GM18498 (cell line): ENCODE results near the gene LCP2.
A peak's percentile ranks its signal among the peaks of the same experiment; 100 is the strongest.
"Not testable (repeated sequence)": the region's sequence is repeated elsewhere in the genome, so short reads cannot be mapped to it uniquely, and the experiment has no call there.

Experiments
- ATAC-seq: cut with Tn5 transposase; IDR thresholded peaks from one replicate; pipeline ENCODE4 v1.9.1; 2021; ENCODE audit warnings: mild to moderate bottlenecking, moderate library complexity; ENCODE audit not compliant: unreplicated experiment

LCP2 gene

DNA sequence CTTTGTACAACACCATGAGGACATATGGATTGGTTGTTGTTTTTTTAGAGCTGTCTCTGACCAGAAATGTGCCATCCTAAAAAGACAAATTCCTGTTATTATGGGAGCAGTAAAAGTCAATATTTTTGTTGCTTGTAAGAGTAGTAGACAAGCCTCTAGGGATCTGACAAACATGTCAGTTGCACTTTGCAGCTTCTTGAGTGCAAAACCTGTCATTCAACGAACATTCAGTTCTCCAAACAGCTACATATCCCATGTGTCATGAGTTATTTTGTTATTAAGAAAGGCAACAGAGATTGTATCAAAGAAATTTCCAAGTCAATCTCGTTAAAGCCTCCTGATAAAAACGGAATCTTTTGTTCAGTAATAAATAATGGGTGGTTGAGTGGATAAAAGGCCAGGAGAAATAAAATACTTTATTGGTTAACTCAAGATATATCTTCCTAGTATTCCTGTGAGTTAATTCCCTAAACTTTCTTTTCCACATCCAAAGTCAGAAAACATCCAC lies 46.7 kb downstream of the LCP2 start:
- no peak for ATAC-seq

DNA sequence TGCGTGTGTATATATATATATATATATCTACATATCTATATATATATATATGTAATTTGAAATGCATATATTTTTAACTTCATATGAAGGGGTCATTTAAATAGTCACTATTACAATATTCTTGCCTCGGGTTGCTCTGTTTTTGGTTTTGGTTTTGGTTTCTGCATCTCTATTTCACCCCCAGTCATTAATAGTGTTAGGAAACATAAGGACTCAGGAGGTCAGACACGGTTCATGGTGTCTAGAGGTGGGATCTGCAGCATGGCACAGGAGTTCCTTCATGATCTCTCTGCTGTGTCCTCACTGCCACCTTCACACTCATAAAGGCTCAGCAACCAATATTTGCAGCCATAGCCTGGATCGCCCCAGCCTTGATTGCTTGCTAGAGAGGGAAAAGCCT lies 48.2 kb downstream of the LCP2 start:
- ATAC-seq = no peak

DNA sequence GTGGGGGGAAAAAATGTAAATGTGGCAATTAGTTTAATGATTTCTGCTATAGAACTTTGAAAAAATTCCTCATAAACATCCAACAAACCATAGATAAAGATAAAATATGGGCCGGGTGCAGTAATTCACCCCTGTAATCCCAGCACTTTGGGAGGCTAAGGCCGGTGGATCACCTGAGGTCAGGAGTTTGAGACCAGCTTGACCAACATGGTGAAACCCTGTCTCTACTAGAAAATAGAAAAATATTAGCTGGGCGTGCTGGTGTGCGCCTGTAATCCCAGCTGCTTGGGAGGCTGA lies 48.7 kb downstream of the LCP2 start:
- not testable (repeated sequence) for ATAC-seq

DNA sequence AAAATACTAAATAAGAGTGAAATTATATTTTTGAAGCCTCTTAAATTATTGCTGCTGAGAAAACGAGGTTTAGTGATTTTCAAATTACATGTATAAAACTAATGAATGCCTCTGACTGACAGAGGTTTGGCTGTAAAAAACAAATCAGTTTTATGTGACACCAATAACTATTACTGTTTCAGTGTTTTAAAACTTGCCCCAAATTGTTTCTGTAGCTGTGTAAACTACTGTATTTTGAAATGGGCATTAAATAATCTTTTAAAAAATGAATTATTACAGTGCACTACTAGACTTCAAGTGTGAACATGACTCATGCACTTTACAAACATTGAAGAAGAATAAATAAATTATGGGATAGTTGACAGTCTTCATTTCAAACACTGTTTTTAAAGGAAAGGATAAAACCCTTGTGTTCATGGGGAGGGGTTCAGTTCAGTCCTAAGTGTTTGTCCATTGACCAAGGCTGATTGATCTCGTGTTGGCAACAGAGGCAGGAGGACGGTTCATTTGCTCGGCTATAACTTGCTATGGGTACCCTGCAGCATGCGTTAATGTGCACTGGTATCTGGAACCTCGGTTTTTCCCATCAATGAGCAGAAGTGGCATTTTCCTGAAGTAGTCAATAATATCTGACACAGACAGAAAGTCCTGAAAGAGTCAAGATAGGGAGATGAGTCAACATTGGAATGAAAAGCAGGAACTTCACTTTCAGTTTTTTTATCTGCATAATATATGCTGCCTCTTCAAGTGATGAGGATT lies 49.2 kb downstream of the LCP2 start:
- ATAC-seq = no peak

DNA sequence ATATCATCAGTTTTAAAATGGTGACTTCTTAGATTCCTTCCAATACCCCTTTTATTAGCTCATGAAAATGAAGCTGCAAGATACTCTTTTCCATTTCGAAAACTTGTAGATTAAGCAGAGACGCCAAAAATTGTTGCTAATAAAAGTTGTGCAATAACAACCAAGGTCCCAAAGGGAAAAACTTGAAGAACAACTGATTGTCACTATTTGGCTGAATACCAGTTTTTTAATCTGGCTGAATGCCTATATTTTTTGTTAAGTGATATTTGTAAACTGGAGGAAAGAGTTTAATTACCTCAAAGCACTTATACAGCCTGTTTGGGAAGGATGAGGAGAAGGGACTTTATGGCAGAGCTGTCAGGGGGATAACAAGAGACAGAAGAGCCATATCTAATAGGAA lies 50.2 kb downstream of the LCP2 start:
- no peak for ATAC-seq

DNA sequence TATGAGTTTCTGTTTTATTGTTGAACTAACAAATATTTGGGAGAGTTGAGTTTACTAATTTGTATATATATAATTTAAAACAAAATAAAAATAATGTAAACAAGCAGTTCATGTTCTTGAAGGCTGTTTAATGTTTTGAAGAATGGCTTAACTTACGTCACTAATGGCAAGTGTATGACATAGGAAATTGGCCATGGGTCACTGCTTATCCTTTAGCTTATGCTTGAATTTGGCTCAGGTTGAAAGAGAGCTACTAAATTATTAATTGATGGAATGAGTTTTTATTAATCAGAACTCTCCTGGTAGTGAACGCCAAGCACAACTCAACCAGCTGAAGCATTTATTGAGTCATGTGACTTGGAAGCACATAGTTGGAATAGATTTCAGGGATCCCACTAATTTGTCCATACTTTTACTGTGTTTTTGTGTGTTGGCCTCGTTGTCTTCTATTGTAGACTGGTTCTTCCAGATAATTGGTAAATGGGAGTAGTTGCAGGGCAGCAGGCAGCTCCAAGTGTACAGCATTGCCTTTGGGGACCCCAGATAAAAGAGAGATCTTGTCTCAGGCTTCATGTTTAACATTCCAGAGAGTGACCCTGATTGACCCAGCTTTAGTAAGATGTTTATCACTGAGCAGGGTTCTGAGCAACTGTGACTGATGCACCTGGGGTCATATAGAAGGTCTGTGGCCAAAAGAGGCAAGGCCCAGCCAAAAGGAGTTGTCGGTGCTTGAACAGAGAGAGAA lies 51.3 kb downstream of the LCP2 start:
- ATAC-seq = no peak

DNA sequence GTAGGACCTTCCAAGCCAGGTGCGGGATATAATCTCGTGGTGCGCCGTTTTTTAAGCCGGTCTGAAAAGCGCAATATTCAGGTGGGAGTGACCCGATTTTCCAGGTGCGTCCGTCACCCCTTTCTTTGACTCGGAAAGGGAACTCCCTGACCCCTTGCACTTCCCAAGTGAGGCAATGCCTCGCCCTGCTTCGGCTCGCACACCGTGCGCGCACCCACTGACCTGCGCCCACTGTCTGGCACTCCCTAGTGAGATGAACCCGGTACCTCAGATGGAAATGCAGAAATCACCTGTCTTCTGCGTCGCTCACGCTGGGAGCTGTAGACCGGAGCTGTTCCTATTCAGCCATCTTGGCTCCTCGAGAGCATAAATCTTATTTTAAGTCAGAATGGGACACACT lies 52.1 kb downstream of the LCP2 start:
- not testable (repeated sequence) for ATAC-seq

DNA sequence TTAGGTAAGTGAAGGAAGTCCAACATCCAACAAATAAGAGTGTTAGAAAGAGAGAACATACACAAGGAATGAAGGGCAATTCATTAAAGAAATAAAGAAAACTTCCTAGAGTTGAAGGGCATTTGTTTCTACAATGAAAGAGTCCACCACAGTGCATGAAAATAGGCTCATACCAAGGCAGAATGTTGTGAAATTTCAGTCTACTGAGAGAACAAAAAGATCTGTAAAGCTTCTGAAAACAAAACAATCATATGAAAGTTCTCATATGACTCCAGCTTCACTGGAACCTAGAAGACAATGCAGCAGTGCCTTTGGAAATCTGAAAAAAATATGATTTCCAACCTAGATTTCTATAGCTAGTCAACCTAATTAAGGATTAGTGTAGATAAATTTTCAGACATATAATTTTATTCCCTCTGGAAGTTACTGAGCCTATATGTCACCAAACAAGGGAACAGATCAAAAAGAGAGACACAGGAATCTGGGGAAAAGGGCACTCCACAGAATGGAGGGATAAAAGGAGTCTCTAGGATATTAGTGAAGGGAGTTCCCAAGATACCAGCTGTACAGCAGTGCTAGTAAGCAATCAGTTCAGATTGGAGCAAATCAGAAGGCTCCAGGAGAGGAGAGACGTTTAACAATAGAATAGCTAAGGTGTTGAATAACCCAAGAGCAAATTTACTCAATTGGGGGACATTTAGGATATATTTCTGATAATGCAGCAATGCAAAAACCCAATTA lies 59.0 kb downstream of the LCP2 start:
- no peak for ATAC-seq

DNA sequence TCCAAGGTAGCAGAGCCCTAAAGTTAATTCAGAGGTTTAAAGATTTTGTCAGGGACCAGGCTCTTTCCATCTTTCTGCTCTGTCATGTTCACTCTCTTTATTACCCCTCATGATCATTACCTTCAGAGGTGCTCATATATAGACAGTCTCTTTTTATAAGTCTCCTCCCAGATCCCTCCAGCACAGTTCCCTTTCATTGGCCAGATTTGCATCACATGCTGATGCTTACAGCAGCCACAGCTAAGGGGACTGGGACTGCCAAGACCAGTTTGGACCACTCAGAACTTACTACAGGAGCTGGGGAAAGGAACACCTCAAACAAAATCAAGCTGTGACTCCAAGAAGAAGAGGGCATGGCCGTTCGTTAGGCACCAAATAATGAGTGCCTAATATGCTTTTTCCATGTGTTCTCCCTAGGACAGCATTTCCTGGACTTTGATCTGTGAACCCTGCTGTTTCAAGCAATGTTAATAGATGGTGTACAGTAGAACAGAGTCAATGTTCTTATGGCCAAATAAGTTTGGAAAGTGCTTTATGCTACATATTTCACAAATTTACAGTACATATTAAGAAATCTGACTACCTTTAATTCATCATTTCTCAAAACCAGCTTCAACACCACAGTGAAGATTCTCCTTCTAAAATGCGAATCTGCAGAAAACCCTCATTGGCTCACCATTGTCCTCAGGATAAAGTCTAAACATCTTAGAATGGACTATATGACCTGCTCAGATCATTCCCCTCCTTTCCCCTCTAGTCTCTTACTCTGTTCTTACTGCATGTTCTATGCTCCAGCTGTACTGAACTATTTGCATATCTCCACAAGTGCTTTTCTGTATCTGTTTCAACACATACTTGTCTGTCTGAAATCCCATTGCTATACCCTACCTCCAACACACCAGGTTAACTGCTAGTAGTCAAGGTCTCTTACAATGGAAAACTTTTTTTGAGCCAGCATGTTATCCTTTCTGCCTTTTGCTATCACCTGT lies 61.4 kb downstream of the LCP2 start:
- peak; percentile 70 for ATAC-seq

DNA sequence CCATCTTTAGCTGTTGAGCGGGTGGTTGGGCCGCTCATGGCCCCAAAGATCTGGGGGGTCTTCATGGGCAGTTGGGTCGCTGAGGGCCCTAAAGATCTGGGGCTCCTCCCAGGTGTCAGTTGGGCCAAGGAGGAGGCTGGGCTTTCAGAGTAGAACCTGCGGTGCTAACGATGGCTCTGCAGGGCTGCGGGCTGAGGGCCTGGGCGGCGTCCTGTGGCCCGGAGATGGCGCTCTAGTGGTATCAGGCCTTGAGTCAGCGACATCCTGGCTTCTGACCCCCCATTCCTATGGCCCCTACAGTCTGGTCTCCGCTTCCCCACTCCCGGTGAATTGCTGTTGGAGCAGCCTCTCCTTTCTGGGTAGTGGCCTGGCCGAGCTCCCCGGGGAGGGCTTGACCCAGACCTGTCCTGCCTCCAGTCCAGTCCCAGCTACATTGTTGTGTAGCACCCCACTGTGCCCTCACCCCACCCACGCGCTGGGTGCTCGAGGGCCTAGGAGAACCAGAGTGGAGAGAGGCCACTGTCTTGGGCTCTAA lies 64.2 kb downstream of the LCP2 start:
- ATAC-seq = no peak

DNA sequence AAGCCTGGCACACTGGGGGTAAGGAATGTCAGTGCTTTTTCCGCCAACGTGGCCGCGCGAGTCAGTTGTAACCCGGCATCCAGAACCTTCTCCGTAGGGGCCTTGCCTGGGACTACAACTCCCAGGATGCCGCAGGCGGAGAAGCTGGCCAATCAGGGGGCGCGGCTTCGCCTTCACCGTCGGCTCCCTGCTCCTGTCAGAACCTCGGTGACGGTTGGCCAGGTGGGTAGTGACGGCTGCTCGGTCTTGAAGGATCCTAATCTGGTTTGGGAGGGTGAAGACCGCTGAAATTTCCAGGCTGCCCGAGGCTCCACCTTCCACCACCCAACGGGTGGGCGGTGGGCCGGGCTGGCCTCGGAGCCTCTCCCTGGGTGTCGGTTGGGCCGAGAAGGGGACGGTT lies 64.8 kb downstream of the LCP2 start, which contains the start of gene C5orf58:
TSS of gene C5orf58 (plus strand) at position 200 of the 400 bp plus-strand sequence. CDS start 1,992 bp downstream, outside the sequence.
- ATAC-seq = no peak

DNA sequence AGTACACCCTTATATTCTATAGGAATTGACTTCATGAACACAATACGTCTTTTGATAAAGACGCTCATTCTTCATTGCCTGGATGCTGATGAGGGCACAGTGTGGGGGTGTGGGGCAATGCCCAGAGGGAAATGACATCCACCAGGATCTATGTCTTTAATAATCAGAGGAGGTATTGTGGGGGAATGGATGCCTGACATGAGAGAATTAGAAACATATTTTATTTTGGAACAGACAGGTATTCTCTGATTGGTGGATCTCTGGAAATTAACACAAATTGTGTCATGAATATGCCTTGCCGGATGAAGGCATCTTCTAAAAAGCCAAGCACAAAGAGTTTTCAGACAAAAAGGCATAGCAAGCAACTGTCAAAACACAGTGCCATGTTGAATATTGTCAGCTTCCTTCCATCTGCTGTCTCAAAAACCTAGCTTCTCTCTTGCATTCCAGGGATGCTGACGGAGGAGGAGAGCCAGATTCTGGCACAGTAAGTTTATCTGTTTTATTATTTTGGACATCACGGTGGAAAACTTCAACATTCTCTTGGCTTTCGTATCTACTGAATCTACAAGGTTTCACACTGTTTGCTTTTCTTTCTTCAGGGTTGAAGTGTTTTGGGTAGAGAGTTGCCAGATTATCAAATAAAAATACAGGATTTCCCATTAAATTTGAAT lies 68.7 kb downstream of the LCP2 start:
- ATAC-seq = no peak

DNA sequence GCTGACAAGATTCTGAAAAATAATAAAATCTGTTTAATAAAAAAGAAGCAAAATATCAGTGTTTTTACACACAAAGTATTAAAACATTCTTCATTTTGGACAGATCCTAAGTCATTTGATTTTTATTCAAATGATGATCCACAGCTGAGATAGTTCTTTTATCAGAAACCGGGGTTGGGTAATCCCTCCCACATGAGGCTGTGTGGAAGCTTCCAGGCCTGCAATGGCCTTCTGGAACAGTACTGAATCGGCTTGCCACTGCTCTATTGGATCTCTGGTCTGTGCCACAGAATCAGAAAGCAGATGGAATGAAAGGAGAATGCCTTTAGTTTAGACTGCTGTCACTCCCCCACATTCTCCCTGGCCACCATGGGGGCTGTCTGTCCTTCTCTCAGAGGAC lies 70.9 kb downstream of the LCP2 start:
- no peak for ATAC-seq

DNA sequence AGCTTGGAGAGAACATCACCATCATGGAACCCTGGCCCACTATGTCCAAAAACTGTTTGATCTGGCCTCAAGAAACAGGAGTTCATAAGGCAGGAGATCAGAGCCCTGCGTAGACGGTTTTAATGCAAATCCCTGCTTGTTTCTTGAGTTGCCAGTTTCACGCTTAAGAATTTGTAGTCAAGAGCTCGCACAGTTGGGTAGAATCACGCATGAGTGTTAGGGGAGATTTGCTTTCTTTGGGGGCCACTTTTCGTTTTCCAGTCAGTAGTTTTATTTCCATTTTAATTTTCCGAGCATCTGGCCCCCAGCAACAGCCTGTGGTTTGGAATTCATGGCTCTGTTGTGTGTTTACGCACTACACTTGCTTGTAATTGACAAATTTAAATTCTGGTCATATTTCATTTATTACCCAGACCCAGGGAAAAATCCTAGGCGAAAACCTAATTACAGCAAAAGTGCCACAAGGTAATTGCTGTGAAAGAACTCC lies 71.4 kb downstream of the LCP2 start:
- no peak for ATAC-seq

DNA sequence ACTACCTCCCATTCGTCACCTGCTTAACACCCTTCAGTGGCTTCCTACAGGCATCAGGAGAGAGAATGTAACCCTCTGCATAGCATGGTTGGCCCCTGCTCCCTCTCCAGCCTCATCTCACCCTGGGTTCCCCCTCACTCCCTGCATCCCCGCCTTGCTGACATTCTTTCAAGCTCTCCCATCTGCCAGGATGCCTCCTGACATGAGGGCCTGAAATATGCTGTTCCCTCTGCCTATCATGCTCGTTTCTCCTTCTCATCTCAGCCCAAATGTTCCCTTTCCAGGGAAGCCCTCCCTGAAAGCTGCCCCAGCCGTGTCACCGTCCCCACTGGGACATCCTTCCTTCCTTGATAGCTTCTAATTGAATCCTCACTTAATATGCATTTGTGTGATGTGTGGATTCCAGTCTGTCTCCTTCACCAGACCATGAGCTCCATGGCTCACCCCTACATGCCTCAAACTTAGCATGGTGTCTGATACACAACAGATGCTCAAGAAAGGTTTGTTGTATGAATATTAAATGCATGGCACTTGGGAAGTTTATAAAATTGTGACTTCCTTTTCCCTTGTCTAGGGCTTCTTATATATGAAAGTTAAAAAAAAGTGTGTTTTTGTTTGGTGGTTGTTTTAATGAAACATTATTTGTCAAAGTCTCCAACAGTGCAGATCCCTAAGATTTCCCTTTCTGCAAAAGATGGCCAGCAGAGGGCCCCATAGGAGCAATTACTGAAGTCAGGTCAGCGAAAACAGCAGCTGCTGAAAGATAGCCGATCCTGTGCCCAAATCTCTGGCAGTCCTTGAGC lies 72.0 kb downstream of the LCP2 start:
- peak; percentile 57 for ATAC-seq

DNA sequence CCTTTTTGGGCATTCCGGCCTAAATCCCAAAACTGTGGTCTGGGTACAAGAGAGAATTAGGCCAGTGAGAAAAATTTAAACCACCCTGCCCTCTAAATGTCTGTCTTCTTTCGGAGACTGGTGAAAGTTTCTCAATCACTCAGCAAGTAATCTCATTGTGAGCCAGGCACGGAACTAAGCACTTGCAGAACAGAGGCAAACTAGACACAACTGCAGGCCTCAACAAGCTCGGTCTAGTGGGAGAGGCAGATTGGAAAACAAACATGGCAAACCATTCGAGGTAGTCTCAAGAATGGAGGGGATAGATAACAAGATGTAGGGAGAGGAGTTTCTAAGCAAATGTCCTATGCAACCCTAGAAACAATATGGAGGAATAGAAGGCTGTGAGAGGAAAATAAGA lies 73.7 kb downstream of the LCP2 start:
- no peak for ATAC-seq

DNA sequence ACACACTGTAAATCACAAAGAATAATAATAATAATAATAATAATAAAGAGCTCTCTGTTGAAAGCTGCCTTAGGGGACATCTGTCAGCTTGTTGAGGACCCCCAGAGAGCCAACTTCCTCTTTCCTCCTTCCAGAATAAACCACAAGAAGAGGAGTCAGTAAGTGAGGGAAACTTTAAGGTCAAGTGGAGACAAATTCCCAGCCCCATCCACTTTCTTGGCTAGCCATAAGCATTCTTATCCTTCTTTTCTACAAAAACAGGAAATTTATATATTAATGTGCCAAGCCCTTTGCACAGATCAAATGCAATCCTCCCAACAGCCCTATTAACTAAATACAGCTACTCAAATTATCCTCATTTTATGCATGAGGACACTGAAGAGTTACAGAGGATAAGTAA lies 74.2 kb downstream of the LCP2 start:
- no peak for ATAC-seq

DNA sequence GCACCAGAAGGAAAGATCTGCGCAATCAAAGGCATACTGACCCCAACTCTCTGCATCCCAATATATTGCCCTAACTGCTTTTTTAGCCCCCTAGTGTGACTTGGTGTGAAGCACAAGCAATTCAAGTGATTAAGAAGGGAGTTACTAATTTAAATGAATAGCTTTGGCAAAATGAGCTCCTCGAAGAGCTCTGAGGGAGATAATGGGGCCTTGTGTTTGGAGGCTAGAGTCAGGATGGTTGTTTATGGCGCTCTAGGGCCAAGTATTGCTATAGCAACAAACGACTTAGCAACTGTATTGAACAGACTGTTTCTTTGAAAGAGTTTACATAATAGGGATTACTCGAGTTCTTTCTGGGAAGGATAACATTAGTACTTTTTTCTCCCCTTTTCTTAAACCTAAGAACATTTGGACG lies 76.2 kb downstream of the LCP2 start:
- ATAC-seq = no peak

DNA sequence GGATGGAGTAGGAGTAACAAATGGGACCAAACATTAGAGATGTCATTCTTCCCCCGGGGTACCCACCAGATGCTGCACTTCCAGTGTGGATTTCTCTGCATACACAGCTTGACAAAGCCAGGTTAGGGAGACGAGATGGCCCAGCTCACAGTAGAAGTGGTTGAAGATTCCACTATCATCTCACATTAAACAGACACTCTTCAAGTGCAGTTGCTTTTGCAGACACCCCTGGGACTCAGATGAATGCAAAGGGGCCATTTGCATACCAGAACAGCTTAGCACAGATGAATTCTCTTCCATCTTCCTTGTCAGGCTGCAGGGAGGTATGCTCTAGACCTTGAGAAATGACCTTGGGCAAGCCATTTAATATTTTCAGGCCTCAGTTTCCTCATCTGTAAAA lies 77.4 kb downstream of the LCP2 start:
- ATAC-seq = no peak
